H1 (cell line): ENCODE data around the gene TMEM151A.
"Not testable (repeated sequence)": the region's sequence is repeated elsewhere in the genome, so short reads cannot be mapped to it uniquely, and the experiment has no call there.

Experiments
- ATF2 ChIP-seq: IDR thresholded peaks from 2 replicates; pipeline ENCODE4 v1.6.1; 2012; ENCODE audit warnings: low read length, inconsistent platforms
- CTCF ChIP-seq, 3 experiments: IDR thresholded peaks; 1 replicate in 2 of 3; 2 replicates in 1 of 3; pipeline versions ENCODE4 v1.5.1 to v1.6.1; 2011; ENCODE audit warnings: low read length in 3 of 3, mild to moderate bottlenecking in 3 of 3, inconsistent platforms in 2 of 3, low read depth in 1 of 3, moderate library complexity in 1 of 3; ENCODE audit not compliant: insufficient read depth in 1 of 3; ENCODE audit errors: control extremely low read depth in 1 of 3
- EP300 ChIP-seq, 2 experiments: IDR thresholded peaks; 1 replicate in 1 of 2; 2 replicates in 1 of 2; pipeline ENCODE4 v1.6.1; 2011 to 2012; ENCODE audit warnings: low read depth in 2 of 2, low read length in 2 of 2, mild to moderate bottlenecking in 2 of 2, borderline replicate concordance in 1 of 2, inconsistent platforms in 1 of 2, moderate library complexity in 1 of 2
- HDAC6 ChIP-seq: IDR thresholded peaks from one replicate; pipeline ENCODE4 v1.7.1; 2012; ENCODE audit warnings: low read depth, mild to moderate bottlenecking, inconsistent platforms, low read length, moderate library complexity
- NRF1 ChIP-seq: IDR thresholded peaks from 2 replicates; pipeline ENCODE4 v1.6.1; 2011; ENCODE audit warnings: mild to moderate bottlenecking, low read depth, low read length, improper control_type of control experiment
- POLR2A ChIP-seq, 2 experiments: IDR thresholded peaks; 1 replicate in 1 of 2; 2 replicates in 1 of 2; pipeline ENCODE4 v1.6.1; 2011; ENCODE audit warnings: low read depth in 2 of 2, low read length in 2 of 2, mild to moderate bottlenecking in 2 of 2; ENCODE audit errors: control extremely low read depth in 1 of 2
- POLR2AphosphoS5 ChIP-seq: IDR thresholded peaks from 2 replicates; pipeline ENCODE4 v1.6.1; 2011; ENCODE audit warnings: low read depth, low read length
- SAP30 ChIP-seq: fragments of 300-600 bp; sonication (generic); IDR thresholded peaks from 2 replicates; pipeline ENCODE4 v1.7.1; 2012; ENCODE audit warnings: low read length, moderate library complexity, mild to moderate bottlenecking, inconsistent platforms; ENCODE audit not compliant: insufficient read depth, insufficient replicate concordance
- USF2 ChIP-seq: IDR thresholded peaks from 2 replicates; pipeline ENCODE4 v1.6.1; 2011; ENCODE audit warnings: low read length, improper control_type of control experiment
- ZNF274 ChIP-seq: IDR thresholded peaks from 2 replicates; pipeline ENCODE4 v1.7.0; 2012; ENCODE audit warnings: low read length, borderline replicate concordance; ENCODE audit errors: extremely low read depth

- not testable (repeated sequence) for TF ChIP-seq USF2; CTCF (IDR thresholded peaks at IDR 0.05; ENCODE audit: control extremely low read depth in 1 of 3, insufficient read depth in 1 of 3, low read depth in 1 of 3, low read length in 3 of 3); NRF1; EP300 (IDR thresholded peaks at IDR 0.05; ENCODE audit: borderline replicate concordance in 1 of 2, low read depth in 2 of 2, low read length in 2 of 2); ZNF274; POLR2A (IDR thresholded peaks at IDR 0.05; ENCODE audit: control extremely low read depth in 1 of 2, low read depth in 2 of 2, low read length in 2 of 2); POLR2AphosphoS5; ATF2; SAP30; HDAC6
Observed at GRCh38 chr11:66253081-66253480, 38.6 kb upstream of the TMEM151A start.
